Neuronal stem cell (in vitro differentiated cells): ENCODE measurements around the gene XPO4.
A peak's percentile ranks its signal among the peaks of the same experiment; 100 is the strongest.

ENCODE experiments used
- DNase-seq: peaks from one replicate; pipeline ENCODE4 v3.0.0-alpha.2; 2013; ENCODE audit warnings: low spot score
- H2AFZ ChIP-seq: one replicate; pipeline ENCODE4 v1.6.1; 2013; ENCODE audit warnings: mild to moderate bottlenecking, low read length, inconsistent platforms
- H2AK5ac ChIP-seq: 2 replicates; pipeline ENCODE4 v1.6.1; 2013; ENCODE audit warnings: low read depth, mild to moderate bottlenecking, inconsistent platforms, low read length, moderate library complexity, mixed read lengths
- H2BK120ac ChIP-seq: 2 replicates; pipeline ENCODE4 v1.6.1; 2013; ENCODE audit warnings: low read depth, mild to moderate bottlenecking, inconsistent platforms, low read length, moderate library complexity, mixed read lengths
- H2BK12ac ChIP-seq: one replicate; pipeline ENCODE4 v1.6.1; 2013; ENCODE audit warnings: low read length, inconsistent platforms
- H2BK15ac ChIP-seq: 2 replicates; pipeline ENCODE4 v1.6.1; 2013; ENCODE audit warnings: mild to moderate bottlenecking, low read length, inconsistent platforms, mixed read lengths
- H2BK5ac ChIP-seq: one replicate; pipeline ENCODE4 v1.6.1; 2013; ENCODE audit warnings: inconsistent platforms, mild to moderate bottlenecking, low read length, moderate library complexity
- H3K14ac ChIP-seq: one replicate; pipeline ENCODE4 v1.6.1; 2013; ENCODE audit warnings: low read length, inconsistent platforms
- H3K18ac ChIP-seq: 2 replicates; pipeline ENCODE4 v1.6.1; 2013; ENCODE audit warnings: low read length, inconsistent platforms
- H3K23ac ChIP-seq: 2 replicates; pipeline ENCODE4 v1.6.1; 2013; ENCODE audit warnings: low read depth, mild to moderate bottlenecking, mixed read lengths, low read length, inconsistent platforms; ENCODE audit not compliant: poor library complexity
- H3K27ac ChIP-seq: replicated peaks from 3 replicates; pipeline ENCODE4 v1.5.1; 2013; ENCODE audit warnings: low read length, inconsistent platforms
- H3K27me3 ChIP-seq, 3 experiments: 2 replicates each; pipeline ENCODE4 v1.6.1; 2013; ENCODE audit warnings: low read length in 3 of 3, mild to moderate bottlenecking in 2 of 3, inconsistent platforms in 1 of 3, low read depth in 1 of 3, mixed read lengths in 1 of 3, moderate library complexity in 1 of 3; ENCODE audit not compliant: control insufficient read depth in 3 of 3, insufficient read depth in 3 of 3
- H3K36me3 ChIP-seq, 2 donors: replicated peaks in 1 of 2; 2 replicates each; pipeline ENCODE4 v1.6.1; 2013; ENCODE audit warnings: low read length in 2 of 2; ENCODE audit not compliant: control insufficient read depth in 2 of 2, insufficient read depth in 2 of 2
- H3K4ac ChIP-seq: 2 replicates; pipeline ENCODE4 v1.6.1; 2013; ENCODE audit warnings: inconsistent platforms, mild to moderate bottlenecking, low read length, moderate library complexity
- H3K4me1 ChIP-seq, 2 donors: 1 replicate in 1 of 2; 2 replicates in 1 of 2; pipeline ENCODE4 v1.6.1; 2013; ENCODE audit warnings: low read length in 2 of 2, low read depth in 1 of 2; ENCODE audit not compliant: control insufficient read depth in 2 of 2, insufficient read depth in 1 of 2
- H3K4me2 ChIP-seq: one replicate; pipeline ENCODE4 v1.6.1; 2013; ENCODE audit warnings: mild to moderate bottlenecking, low read length, inconsistent platforms; ENCODE audit not compliant: insufficient read depth, poor library complexity, severe bottlenecking
- H3K4me3 ChIP-seq, 2 donors: 2 replicates each; pipeline ENCODE4 v1.5.1; 2013; ENCODE audit warnings: low read length in 2 of 2, mild to moderate bottlenecking in 2 of 2, inconsistent platforms in 1 of 2, moderate library complexity in 1 of 2
- H3K79me1 ChIP-seq: one replicate; pipeline ENCODE4 v1.6.1; 2013; ENCODE audit warnings: low read depth, mild to moderate bottlenecking, inconsistent platforms, low read length, moderate library complexity
- H3K9ac ChIP-seq: one replicate; pipeline ENCODE4 v1.6.1; 2013; ENCODE audit warnings: mild to moderate bottlenecking, low read depth, low read length, inconsistent platforms; ENCODE audit not compliant: poor library complexity
- H3K9me3 ChIP-seq, 2 donors: replicated peaks in 1 of 2; 2 replicates each; pipeline versions ENCODE3 to v1.6.1; 2013; ENCODE audit warnings: low read length in 2 of 2, mild to moderate bottlenecking in 2 of 2, inconsistent platforms in 1 of 2, low read depth in 1 of 2, mixed read lengths in 1 of 2, moderate library complexity in 1 of 2; ENCODE audit not compliant: control insufficient read depth in 2 of 2, insufficient read depth in 1 of 2
- H4K8ac ChIP-seq: one replicate; pipeline ENCODE4 v1.6.1; 2013; ENCODE audit warnings: low read depth, mild to moderate bottlenecking, inconsistent platforms, low read length, moderate library complexity
- H4K91ac ChIP-seq: one replicate; pipeline ENCODE4 v1.6.1; 2013; ENCODE audit warnings: low read length, low read depth, mild to moderate bottlenecking, inconsistent platforms; ENCODE audit not compliant: poor library complexity
- WGBS, 2 donors: extraction: QIAGEN DNeasy Blood & Tissue Kit; methylation state at CpG; one replicate each; pipeline ENCODE4 v1.1.7; 2013; ENCODE audit warnings: missing lambda C conversion rate in 2 of 2, mixed read lengths in 1 of 2; ENCODE audit not compliant: insufficient read length in 2 of 2, insufficient replicate concordance in 1 of 2; ENCODE audit errors: extremely low coverage in 2 of 2; 5-methylcytosine and 5-hydroxymethylcytosine counted together

The XPO4 gene

DNA sequence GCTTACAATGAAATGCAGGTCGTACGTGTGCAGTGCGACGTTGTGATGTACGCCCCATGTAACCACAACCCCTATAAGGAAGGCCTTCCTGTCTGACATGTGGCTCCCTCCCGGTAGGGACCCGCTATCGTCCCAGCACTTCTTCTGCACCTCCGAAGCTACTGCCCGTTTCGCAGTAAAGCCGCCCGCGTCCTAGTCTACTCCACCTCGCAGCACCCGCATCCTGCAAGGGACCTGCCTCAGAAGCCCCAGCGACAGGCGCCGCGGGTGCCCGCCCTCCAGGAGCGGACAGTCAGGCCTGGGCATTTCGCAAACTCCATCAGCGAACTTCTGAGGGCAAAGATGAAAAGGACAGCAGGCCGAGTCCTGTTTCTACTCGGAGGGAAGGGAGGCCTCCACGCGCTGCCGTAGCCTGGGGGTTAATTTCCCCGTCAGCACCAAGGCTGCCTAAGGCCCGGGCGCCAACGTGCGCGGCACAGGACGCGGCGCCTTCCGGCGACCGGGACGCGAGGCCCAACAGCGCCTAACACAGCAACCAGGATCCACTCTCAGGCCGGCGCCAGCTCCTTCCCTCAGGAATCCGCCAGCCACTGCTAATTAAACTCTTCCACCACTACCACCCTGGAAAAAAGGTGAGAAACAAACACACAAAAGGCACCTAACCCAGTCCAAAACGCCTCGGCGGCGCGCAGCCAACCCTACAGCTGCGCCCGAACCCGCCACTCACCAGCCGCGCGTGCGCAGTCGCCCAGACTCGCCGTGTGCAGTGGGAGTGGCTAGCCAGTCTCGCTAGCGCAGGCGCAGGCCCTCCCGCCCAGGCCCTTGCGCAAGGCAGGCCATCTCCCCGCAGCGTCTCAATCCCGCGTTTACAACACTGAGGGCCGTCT is 129.1 kb downstream of the XPO4 start, which contains the start of gene EEF1AKMT1:
Gene EEF1AKMT1, minus strand, starts transcription at position 768 of the 887 bp plus-strand sequence. CDS start 16,363 bp downstream, outside the sequence.
- H3K9ac ChIP-seq: peak within 1 kb of the TSS; percentile 96
- H4K91ac ChIP-seq: no peak within 1 kb of the TSS
- no peaks in the 10 kb centered on the region for H3K27me3 ChIP-seq
- H3K27ac ChIP-seq: peak within 1 kb of the TSS; percentile 78
- peak within 1 kb of the TSS; percentile 99 for H3K23ac ChIP-seq
- peak within 1 kb of the TSS; percentile 66 for H4K8ac ChIP-seq
- peak within 1 kb of the TSS; percentile 67 to 88 for H3K4me3 ChIP-seq
- H2AFZ ChIP-seq: peak within 1 kb of the TSS; percentile 92
- peak within 1 kb of the TSS; percentile 86 for H3K14ac ChIP-seq
- H3K4ac ChIP-seq: peak within 1 kb of the TSS; percentile 24
- peaks cover 3 to 22% of the 10 kb centered on the region in 2 donors for H3K9me3 ChIP-seq
- peak within 1 kb of the TSS; percentile 77 for H2AK5ac ChIP-seq
- H2BK120ac ChIP-seq: no peak within 1 kb of the TSS
- DNase-seq: peak; percentile 87
- no CpG with 5 or more reads among the region's 72 CpGs for WGBS, 2 donors
- no peak within 1 kb of the TSS for H2BK12ac ChIP-seq
- H3K18ac ChIP-seq: peak within 1 kb of the TSS; percentile 96
- H3K4me1 ChIP-seq: peaks cover 4 to 5% of the 10 kb centered on the region in 2 donors
- peak within 1 kb of the TSS; percentile 19 for H2BK15ac ChIP-seq
- H3K36me3 ChIP-seq: peaks cover 4 to 18% of the 10 kb centered on the region in 2 donors
- peak within 1 kb of the TSS; percentile 90 for H3K4me2 ChIP-seq
- H3K79me1 ChIP-seq: peaks cover 3% of the 10 kb centered on the region
- H2BK5ac ChIP-seq: peak within 1 kb of the TSS; percentile 90

DNA sequence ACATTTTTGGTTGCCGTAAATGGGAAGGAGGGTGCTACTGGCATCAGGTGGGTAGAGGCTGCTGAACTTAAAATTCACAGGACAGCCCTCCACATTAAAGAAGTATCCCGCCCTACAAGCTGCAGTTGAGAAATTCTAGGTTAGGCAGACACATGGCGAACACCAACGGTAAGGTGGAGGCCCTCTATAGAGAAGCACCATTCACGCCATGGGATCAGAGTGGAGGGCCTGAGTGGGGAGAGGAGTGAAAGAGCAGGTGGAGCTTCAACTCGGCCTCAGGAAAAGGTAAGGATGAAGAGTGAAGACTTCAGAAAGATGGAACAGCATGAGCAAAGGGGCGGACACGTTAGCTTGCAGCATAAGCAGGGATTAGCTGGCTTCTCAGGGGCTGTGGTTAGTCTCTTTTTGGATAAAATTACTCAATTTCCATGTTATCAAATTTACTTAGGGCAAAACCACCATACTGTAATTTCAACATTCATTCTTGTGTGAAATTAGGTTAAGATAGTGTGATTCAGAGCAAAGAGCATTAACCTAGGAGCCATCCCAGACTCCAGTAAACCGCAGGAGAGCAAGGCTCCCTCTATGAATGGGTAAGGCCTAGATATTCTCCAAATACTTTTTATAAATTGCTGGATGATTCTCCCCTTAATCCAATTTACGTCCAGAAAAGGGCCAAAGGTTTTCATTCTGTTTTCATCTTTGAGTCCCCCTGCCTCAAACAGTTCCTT is 130.0 kb downstream of the XPO4 start:
- no peaks in the 10 kb centered on the region for H3K27me3 ChIP-seq
- H2AK5ac ChIP-seq: peak overlapping the region; percentile 7
- H3K27ac ChIP-seq: no peak overlapping the region
- H2BK12ac ChIP-seq: no peak overlapping the region
- H3K79me1 ChIP-seq: peaks cover 3% of the 10 kb centered on the region
- H4K8ac ChIP-seq: no peak overlapping the region
- H3K4me1 ChIP-seq: peaks cover 4 to 5% of the 10 kb centered on the region in 2 donors
- H3K4me3 ChIP-seq: peak overlapping the region in 1 of 2 donors; percentile 67
- no peak overlapping the region for H3K4me2 ChIP-seq
- H4K91ac ChIP-seq: no peak overlapping the region
- H2BK15ac ChIP-seq: no peak overlapping the region
- no peak overlapping the region for H3K9ac ChIP-seq
- H3K14ac ChIP-seq: peak overlapping the region; percentile 39
- DNase-seq: no peak
- H2BK120ac ChIP-seq: no peak overlapping the region
- no peak overlapping the region for H3K23ac ChIP-seq
- peaks cover 7 to 27% of the 10 kb centered on the region in 2 donors for H3K9me3 ChIP-seq
- H3K18ac ChIP-seq: no peak overlapping the region
- H2BK5ac ChIP-seq: no peak overlapping the region
- WGBS, 2 donors: no CpG with 5 or more reads among the region's 10 CpGs
- H2AFZ ChIP-seq: no peak overlapping the region
- no peak overlapping the region for H3K4ac ChIP-seq
- peaks cover 4 to 18% of the 10 kb centered on the region in 2 donors for H3K36me3 ChIP-seq

DNA sequence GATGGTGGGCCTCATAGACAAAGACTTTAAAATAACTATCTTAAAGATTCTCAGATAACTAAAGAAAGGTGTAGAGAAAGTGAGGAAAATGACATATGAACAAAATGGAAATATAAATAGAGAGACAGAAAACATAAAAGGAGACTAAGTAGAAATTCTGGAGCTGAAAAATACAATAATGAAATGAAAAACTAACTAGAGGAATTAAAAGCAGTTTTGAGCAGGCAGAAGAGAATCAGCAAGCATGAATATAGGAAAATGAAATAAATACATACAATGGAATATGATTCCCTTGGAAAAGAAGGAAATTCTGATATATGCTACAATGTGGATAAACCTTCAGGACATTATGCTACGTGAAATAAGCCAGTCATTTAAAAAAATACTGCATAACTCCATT is 132.7 kb downstream of the XPO4 start:
- Histone ChIP-seq H3K36me3 (peaks cover 2 to 14% of the 10 kb centered on the region in 2 donors), H3K27ac (no peak overlapping the region), H3K18ac (no peak overlapping the region), H2BK120ac (no peak overlapping the region), H3K27me3 (no peaks in the 10 kb centered on the region), H4K8ac (no peak overlapping the region), H3K23ac (no peak overlapping the region), H2BK12ac (no peak overlapping the region), H2AFZ (no peak overlapping the region), H3K14ac (no peak overlapping the region), H3K79me1 (peaks cover 3% of the 10 kb centered on the region), H3K4me3 (no peak overlapping the region), H3K9ac (no peak overlapping the region), H2BK15ac (no peak overlapping the region), H3K9me3 (peaks cover 7 to 31% of the 10 kb centered on the region in 2 donors), H3K4ac (no peak overlapping the region), H4K91ac (no peak overlapping the region), H3K4me1 (peaks cover 4 to 5% of the 10 kb centered on the region in 2 donors), H2AK5ac (no peak overlapping the region), H3K4me2 (no peak overlapping the region), H2BK5ac (no peak overlapping the region)
- WGBS, 2 donors: no CpG with 5 or more reads among the region's 1 CpG
- no peak for DNase-seq

DNA sequence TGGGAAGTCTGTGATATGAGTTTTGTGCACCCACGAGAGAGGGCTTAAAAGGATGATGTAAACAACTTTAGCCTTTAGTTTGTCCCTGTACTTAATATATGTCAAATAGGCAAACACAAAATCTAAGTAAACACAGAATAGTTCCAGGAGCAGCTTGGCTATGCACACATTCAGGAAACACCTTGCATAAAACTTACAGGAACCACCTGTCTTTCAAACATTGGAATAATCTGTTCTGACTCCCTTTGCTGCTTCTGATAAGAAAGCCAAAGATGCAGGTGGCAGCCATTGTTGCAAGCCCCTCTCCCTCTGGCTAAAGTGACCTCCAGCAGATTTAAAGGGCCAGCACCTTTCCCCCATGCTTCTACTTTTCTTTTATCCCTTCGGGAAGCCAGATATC is 133.5 kb downstream of the XPO4 start:
- Histone ChIP-seq H3K18ac (no peak overlapping the region), H3K9me3 (peaks cover 7 to 31% of the 10 kb centered on the region in 2 donors), H2AK5ac (no peak overlapping the region), H3K4ac (no peak overlapping the region), H2BK12ac (no peak overlapping the region), H2BK5ac (no peak overlapping the region), H4K8ac (no peak overlapping the region), H2BK120ac (no peak overlapping the region), H2BK15ac (no peak overlapping the region), H3K4me2 (no peak overlapping the region), H3K27ac (no peak overlapping the region), H3K36me3 (peaks cover 2 to 14% of the 10 kb centered on the region in 2 donors), H2AFZ (no peak overlapping the region), H4K91ac (no peak overlapping the region), H3K4me3 (no peak overlapping the region), H3K4me1 (peaks cover 4 to 5% of the 10 kb centered on the region in 2 donors), H3K79me1 (peaks cover 3% of the 10 kb centered on the region), H3K9ac (no peak overlapping the region), H3K23ac (no peak overlapping the region), H3K14ac (no peak overlapping the region), H3K27me3 (no peaks in the 10 kb centered on the region)
- no peak for DNase-seq
- no CpG with 5 or more reads among the region's 2 CpGs for WGBS, 2 donors
